ENCODE results near the gene PSME4.
"Not testable (repeated sequence)": the region's sequence is repeated elsewhere in the genome, so short reads cannot be mapped to it uniquely, and the experiment has no call there.

The PSME4 gene

DNA sequence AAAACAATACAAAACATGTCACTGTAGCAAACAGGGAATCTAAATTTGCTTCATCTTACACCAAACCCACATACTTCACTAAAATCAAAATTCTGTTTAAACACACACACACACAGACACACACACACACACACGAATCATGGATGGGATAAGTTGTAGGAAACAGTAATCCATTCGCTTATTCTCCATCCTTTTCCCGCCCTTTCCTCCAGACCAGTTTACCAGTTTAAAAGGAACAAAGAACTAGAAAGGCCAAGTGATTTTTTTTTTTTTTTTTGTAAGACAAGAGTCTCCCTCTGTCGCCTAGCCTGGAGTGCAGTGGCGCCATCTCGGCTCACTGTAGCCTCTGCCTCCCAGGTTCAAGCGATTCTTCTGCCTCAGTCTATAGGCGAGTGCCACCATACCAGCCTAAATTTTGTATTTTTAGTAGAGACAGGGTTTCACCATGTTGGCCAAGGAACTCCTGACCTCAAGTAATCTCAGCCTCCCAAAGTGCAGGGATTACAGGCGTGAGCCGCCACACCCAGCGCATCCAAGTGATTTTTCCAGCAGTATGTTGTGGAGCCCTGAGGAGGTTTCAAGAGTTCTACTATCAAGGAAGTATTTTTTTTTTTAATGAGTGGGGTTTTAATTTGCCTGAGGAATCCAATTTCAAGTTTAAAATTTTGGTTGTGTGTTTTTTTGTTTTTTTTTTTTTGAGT is 5.7 kb downstream of the PSME4 start:
- H3K27me3 ChIP-seq (ENCODE audit: control insufficient read depth in 5 of 5, insufficient read depth in 4 of 5, low read length in 5 of 5): no peaks in the 10 kb centered on the region
- H3K4me1 ChIP-seq (ENCODE audit: control insufficient read depth in 5 of 5, insufficient read depth in 5 of 5, low read length in 5 of 5): peaks cover 0 to 39% (median 21%) of the 10 kb centered on the region in 5 donors
- no peaks in the 10 kb centered on the region for H3K36me3 ChIP-seq (ENCODE audit: control insufficient read depth in 5 of 5, insufficient read depth in 5 of 5, low read length in 5 of 5)
- H3K4me3 ChIP-seq (ENCODE audit: low read depth in 1 of 5, low read length in 5 of 5): no peak overlapping the region
- H3K9ac ChIP-seq (ENCODE audit: low read length in 5 of 5): no peak overlapping the region
- no peak overlapping the region for H3K27ac ChIP-seq (ENCODE audit: low read depth, low read length)
- H3K9me3 ChIP-seq (ENCODE audit: control insufficient read depth in 5 of 5, low read length in 5 of 5): no peaks in the 10 kb centered on the region

GRCh38 chr2:53964257-53964952 is 6.4 kb downstream of the PSME4 start:
- H3K4me3 ChIP-seq (ENCODE audit: low read depth in 1 of 5, low read length in 5 of 5): no peak overlapping the region
- H3K27ac ChIP-seq (ENCODE audit: low read depth, low read length): no peak overlapping the region

DNA sequence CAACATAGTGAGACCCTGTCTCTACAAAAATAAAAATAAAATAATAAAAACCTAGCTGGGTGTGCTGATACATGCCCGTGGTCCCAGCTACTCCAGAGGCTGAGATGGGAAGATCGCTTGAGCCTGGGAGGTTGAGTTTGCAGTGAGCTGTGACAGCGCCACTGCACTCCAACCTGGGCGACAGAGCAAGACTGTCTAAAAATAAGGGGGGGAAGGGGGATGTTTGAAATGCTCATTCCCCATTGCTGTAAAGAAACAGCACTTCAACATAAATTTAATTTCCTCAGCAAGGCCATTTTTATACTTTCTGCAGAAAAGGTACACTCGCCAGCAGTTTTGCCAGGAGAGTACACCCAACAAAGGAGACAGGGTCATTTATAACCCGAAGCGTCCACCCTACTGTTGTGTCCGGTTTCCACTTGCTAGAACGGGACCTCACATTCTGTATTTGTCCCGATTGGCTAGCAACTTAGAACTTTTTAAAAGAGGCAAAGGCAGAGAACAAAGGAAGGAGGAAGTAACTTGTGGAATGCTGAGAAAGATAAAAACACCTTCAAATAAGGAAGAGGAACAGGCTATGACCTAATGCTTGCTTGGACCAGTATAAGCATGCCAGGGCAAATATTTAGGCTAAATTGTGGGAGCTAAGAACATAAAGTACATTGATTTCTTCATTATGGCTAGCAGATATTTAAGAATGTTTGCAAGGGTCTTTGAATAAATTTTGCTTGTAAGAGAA is 9.1 kb downstream of the PSME4 start:
- not testable (repeated sequence) for H3K36me3 ChIP-seq (ENCODE audit: control insufficient read depth in 5 of 5, insufficient read depth in 5 of 5, low read length in 5 of 5); H3K27ac ChIP-seq (ENCODE audit: low read depth, low read length); H3K27me3 ChIP-seq (ENCODE audit: control insufficient read depth in 5 of 5, insufficient read depth in 4 of 5, low read length in 5 of 5); H3K9ac ChIP-seq (ENCODE audit: low read length in 5 of 5); H3K9me3 ChIP-seq (ENCODE audit: control insufficient read depth in 5 of 5, low read length in 5 of 5); H3K4me3 ChIP-seq (ENCODE audit: low read depth in 1 of 5, low read length in 5 of 5)
- H3K4me1 ChIP-seq (ENCODE audit: control insufficient read depth in 5 of 5, insufficient read depth in 5 of 5, low read length in 5 of 5): peaks cover 0 to 12% (median 2%) of the 10 kb centered on the region in 5 donors

More at GRCh38 chr2:53964257-53964952, 6.4 kb downstream of the PSME4 start:
- Histone ChIP-seq H3K36me3 (ENCODE audit: control insufficient read depth in 5 of 5, insufficient read depth in 5 of 5, low read length in 5 of 5) (no peaks in the 10 kb centered on the region), H3K4me1 (ENCODE audit: control insufficient read depth in 5 of 5, insufficient read depth in 5 of 5, low read length in 5 of 5) (peaks cover 0 to 32% (median 16%) of the 10 kb centered on the region in 5 donors), H3K9ac (ENCODE audit: low read length in 5 of 5) (no peak overlapping the region), H3K9me3 (ENCODE audit: control insufficient read depth in 5 of 5, low read length in 5 of 5) (no peaks in the 10 kb centered on the region), H3K27me3 (ENCODE audit: control insufficient read depth in 5 of 5, insufficient read depth in 4 of 5, low read length in 5 of 5) (no peaks in the 10 kb centered on the region)

- Histone ChIP-seq H3K27ac (ENCODE audit: low read depth, low read length) (no peak overlapping the region), H3K4me3 (ENCODE audit: low read depth in 1 of 5, low read length in 5 of 5) (no peak overlapping the region), H3K27me3 (ENCODE audit: control insufficient read depth in 5 of 5, insufficient read depth in 4 of 5, low read length in 5 of 5) (no peaks in the 10 kb centered on the region), H3K4me1 (ENCODE audit: control insufficient read depth in 5 of 5, insufficient read depth in 5 of 5, low read length in 5 of 5) (peaks cover 0 to 12% (median 2%) of the 10 kb centered on the region in 5 donors), H3K36me3 (ENCODE audit: control insufficient read depth in 5 of 5, insufficient read depth in 5 of 5, low read length in 5 of 5) (no peaks in the 10 kb centered on the region), H3K9ac (ENCODE audit: low read length in 5 of 5) (no peak overlapping the region), H3K9me3 (ENCODE audit: control insufficient read depth in 5 of 5, low read length in 5 of 5) (no peaks in the 10 kb centered on the region)
Observed at GRCh38 chr2:53960476-53960875, 10.3 kb downstream of the PSME4 start.

- Histone ChIP-seq H3K27ac (ENCODE audit: low read depth, low read length) (no peak overlapping the region), H3K27me3 (ENCODE audit: control insufficient read depth in 5 of 5, insufficient read depth in 4 of 5, low read length in 5 of 5) (no peaks in the 10 kb centered on the region), H3K4me1 (ENCODE audit: control insufficient read depth in 5 of 5, insufficient read depth in 5 of 5, low read length in 5 of 5) (peaks cover 0 to 6% (median 2%) of the 10 kb centered on the region in 5 donors), H3K9ac (ENCODE audit: low read length in 5 of 5) (no peak overlapping the region), H3K9me3 (ENCODE audit: control insufficient read depth in 5 of 5, low read length in 5 of 5) (no peaks in the 10 kb centered on the region), H3K36me3 (ENCODE audit: control insufficient read depth in 5 of 5, insufficient read depth in 5 of 5, low read length in 5 of 5) (no peaks in the 10 kb centered on the region), H3K4me3 (ENCODE audit: low read depth in 1 of 5, low read length in 5 of 5) (no peak overlapping the region)
Observed at GRCh38 chr2:53958443-53958842, 12.3 kb downstream of the PSME4 start.

GRCh38 chr2:53952519-53952918 is 18.3 kb downstream of the PSME4 start:
- peaks cover 0 to 2% (median 0%) of the 10 kb centered on the region in 5 donors for H3K4me1 ChIP-seq (ENCODE audit: control insufficient read depth in 5 of 5, insufficient read depth in 5 of 5, low read length in 5 of 5)
- H3K4me3 ChIP-seq (ENCODE audit: low read depth in 1 of 5, low read length in 5 of 5): no peak overlapping the region
- H3K27ac ChIP-seq (ENCODE audit: low read depth, low read length): no peak overlapping the region
- H3K36me3 ChIP-seq (ENCODE audit: control insufficient read depth in 5 of 5, insufficient read depth in 5 of 5, low read length in 5 of 5): peaks cover 0 to 10% (median 8%) of the 10 kb centered on the region in 5 donors
- no peaks in the 10 kb centered on the region for H3K27me3 ChIP-seq (ENCODE audit: control insufficient read depth in 5 of 5, insufficient read depth in 4 of 5, low read length in 5 of 5)
- H3K9me3 ChIP-seq (ENCODE audit: control insufficient read depth in 5 of 5, low read length in 5 of 5): no peaks in the 10 kb centered on the region
- H3K9ac ChIP-seq (ENCODE audit: low read length in 5 of 5): no peak overlapping the region

DNA sequence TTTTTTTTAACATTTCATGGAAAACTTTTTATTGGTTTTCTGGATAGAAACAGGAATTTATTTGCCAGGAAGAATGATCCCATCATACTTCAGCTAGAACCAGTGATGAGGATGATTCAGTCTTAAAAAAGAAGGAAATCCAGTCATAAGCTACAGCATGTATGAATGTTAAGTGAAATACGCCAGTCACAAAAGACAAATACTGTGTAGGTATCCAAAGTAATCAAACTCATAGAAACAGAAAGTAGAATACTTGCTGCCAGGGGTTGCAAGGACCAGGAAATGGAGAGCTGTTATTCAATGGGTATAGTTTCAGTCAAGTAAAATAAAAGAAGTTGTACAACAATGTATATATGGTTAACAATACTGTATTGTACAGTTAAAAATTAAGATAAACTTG is 21.3 kb downstream of the PSME4 start:
- no peak overlapping the region for H3K27ac ChIP-seq (ENCODE audit: low read depth, low read length)

GRCh38 chr2:53945538-53945937 is 25.3 kb downstream of the PSME4 start:
- H3K36me3 ChIP-seq (ENCODE audit: control insufficient read depth in 5 of 5, insufficient read depth in 5 of 5, low read length in 5 of 5): peaks cover 0 to 28% (median 23%) of the 10 kb centered on the region in 5 donors
- H3K27ac ChIP-seq (ENCODE audit: low read depth, low read length): peak overlapping the region; percentile 20
- H3K9ac ChIP-seq (ENCODE audit: low read length in 5 of 5): peak overlapping the region in 1 of 5 donors; percentile 21
- no peak overlapping the region for H3K4me3 ChIP-seq (ENCODE audit: low read depth in 1 of 5, low read length in 5 of 5)
- H3K4me1 ChIP-seq (ENCODE audit: control insufficient read depth in 5 of 5, insufficient read depth in 5 of 5, low read length in 5 of 5): peaks cover 0 to 23% (median 11%) of the 10 kb centered on the region in 5 donors
- H3K27me3 ChIP-seq (ENCODE audit: control insufficient read depth in 5 of 5, insufficient read depth in 4 of 5, low read length in 5 of 5): no peaks in the 10 kb centered on the region
- no peaks in the 10 kb centered on the region for H3K9me3 ChIP-seq (ENCODE audit: control insufficient read depth in 5 of 5, low read length in 5 of 5)

More for the DNA sequence above, 21.3 kb downstream of the PSME4 start:
- Histone ChIP-seq H3K36me3 (ENCODE audit: control insufficient read depth in 5 of 5, insufficient read depth in 5 of 5, low read length in 5 of 5) (peaks cover 0 to 21% (median 13%) of the 10 kb centered on the region in 5 donors), H3K4me3 (ENCODE audit: low read depth in 1 of 5, low read length in 5 of 5) (no peak overlapping the region), H3K9ac (ENCODE audit: low read length in 5 of 5) (no peak overlapping the region), H3K4me1 (ENCODE audit: control insufficient read depth in 5 of 5, insufficient read depth in 5 of 5, low read length in 5 of 5) (peaks cover 0 to 16% (median 11%) of the 10 kb centered on the region in 5 donors), H3K9me3 (ENCODE audit: control insufficient read depth in 5 of 5, low read length in 5 of 5) (no peaks in the 10 kb centered on the region), H3K27me3 (ENCODE audit: control insufficient read depth in 5 of 5, insufficient read depth in 4 of 5, low read length in 5 of 5) (no peaks in the 10 kb centered on the region)

DNA sequence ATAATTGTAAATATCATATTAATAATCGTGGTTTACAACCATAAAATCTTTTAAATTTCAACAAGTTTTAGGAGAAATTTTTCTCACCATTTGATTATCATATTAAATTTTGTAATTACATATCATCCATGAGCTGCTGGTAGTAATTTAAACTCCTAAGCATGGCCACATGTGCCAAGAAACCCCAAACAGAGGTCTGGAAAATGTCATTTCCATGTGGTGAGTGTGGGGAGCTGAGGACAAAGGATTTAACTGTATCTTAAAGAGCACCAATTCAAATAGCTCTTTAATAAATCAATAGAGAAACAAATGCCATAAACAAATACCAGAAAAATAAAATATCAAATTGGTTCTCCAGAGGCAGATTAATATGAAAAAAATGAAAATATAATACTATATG is 26.3 kb downstream of the PSME4 start:
- H3K4me1 ChIP-seq (ENCODE audit: control insufficient read depth in 5 of 5, insufficient read depth in 5 of 5, low read length in 5 of 5): peaks cover 0 to 23% (median 11%) of the 10 kb centered on the region in 5 donors
- H3K27me3 ChIP-seq (ENCODE audit: control insufficient read depth in 5 of 5, insufficient read depth in 4 of 5, low read length in 5 of 5): no peaks in the 10 kb centered on the region
- H3K27ac ChIP-seq (ENCODE audit: low read depth, low read length): no peak overlapping the region
- peaks cover 0 to 28% (median 23%) of the 10 kb centered on the region in 5 donors for H3K36me3 ChIP-seq (ENCODE audit: control insufficient read depth in 5 of 5, insufficient read depth in 5 of 5, low read length in 5 of 5)
- no peaks in the 10 kb centered on the region for H3K9me3 ChIP-seq (ENCODE audit: control insufficient read depth in 5 of 5, low read length in 5 of 5)
- no peak overlapping the region for H3K4me3 ChIP-seq (ENCODE audit: low read depth in 1 of 5, low read length in 5 of 5)
- H3K9ac ChIP-seq (ENCODE audit: low read length in 5 of 5): no peak overlapping the region

DNA sequence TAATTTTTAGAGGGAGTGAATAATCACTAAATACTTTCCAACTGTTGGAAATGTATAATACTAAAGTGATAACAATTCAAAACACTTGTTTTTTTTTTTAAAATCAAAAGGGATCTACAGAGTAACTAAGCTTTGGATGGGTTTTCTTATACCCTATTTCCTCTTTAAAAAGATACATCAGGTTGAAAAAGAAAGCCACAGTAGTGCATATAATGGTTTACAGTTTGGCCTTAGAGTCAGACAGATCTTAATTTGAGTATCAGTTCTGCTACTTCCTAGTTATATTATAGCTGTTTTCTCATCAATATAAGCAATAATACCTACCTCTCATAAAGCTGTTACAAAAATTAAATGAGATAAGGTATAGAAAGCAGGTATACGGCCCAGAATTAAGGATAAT is 28.5 kb downstream of the PSME4 start:
- Histone ChIP-seq H3K27ac (ENCODE audit: low read depth, low read length) (no peak overlapping the region), H3K4me3 (ENCODE audit: low read depth in 1 of 5, low read length in 5 of 5) (no peak overlapping the region), H3K36me3 (ENCODE audit: control insufficient read depth in 5 of 5, insufficient read depth in 5 of 5, low read length in 5 of 5) (peaks cover 0 to 22% (median 18%) of the 10 kb centered on the region in 5 donors)

More for the DNA sequence above, 28.5 kb downstream of the PSME4 start:
- peaks cover 0 to 23% (median 11%) of the 10 kb centered on the region in 5 donors for H3K4me1 ChIP-seq (ENCODE audit: control insufficient read depth in 5 of 5, insufficient read depth in 5 of 5, low read length in 5 of 5)
- no peaks in the 10 kb centered on the region for H3K27me3 ChIP-seq (ENCODE audit: control insufficient read depth in 5 of 5, insufficient read depth in 4 of 5, low read length in 5 of 5)
- H3K9ac ChIP-seq (ENCODE audit: low read length in 5 of 5): no peak overlapping the region
- H3K9me3 ChIP-seq (ENCODE audit: control insufficient read depth in 5 of 5, low read length in 5 of 5): no peaks in the 10 kb centered on the region

Measured in subcutaneous abdominal adipose tissue (tissue), 5 donors.